22Rv1 (cell line): ENCODE results near the gene CDC42BPB.

Source experiments
- ZFX ChIP-seq: fragments of 450-650 bp; IDR thresholded peaks from 2 replicates; pipeline ENCODE4 v1.6.1; 2017; ENCODE audit warnings: antibody characterized with exemption, borderline replicate concordance
- TF ChIP-seq, protein P1 (sequence below): fragments of 450-650 bp; IDR thresholded peaks from 2 replicates; pipeline ENCODE4 v1.5.1; 2017; ENCODE audit warnings: mild to moderate bottlenecking

DNA sequence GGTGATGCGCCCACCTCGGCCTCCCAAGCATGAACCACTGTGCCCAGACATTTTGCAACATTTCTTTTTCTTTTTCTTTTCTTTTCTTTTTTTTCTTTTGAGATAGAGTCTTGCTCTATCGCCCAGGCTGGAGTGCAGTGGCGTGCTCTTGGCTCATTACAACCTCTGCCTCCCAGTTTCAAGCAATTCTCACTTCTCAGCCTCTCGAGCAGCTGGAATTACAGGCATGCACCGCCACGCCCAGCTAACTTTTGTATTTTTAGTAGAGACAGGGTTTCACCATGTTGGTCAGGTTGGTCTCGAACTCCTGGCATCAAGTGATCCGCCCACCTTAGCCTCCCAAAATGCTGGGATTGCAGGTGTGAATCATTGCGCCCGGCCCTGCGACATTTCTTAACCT lies 7.6 kb upstream of the CDC42BPB start:
- TF ChIP-seq, protein P1, sequence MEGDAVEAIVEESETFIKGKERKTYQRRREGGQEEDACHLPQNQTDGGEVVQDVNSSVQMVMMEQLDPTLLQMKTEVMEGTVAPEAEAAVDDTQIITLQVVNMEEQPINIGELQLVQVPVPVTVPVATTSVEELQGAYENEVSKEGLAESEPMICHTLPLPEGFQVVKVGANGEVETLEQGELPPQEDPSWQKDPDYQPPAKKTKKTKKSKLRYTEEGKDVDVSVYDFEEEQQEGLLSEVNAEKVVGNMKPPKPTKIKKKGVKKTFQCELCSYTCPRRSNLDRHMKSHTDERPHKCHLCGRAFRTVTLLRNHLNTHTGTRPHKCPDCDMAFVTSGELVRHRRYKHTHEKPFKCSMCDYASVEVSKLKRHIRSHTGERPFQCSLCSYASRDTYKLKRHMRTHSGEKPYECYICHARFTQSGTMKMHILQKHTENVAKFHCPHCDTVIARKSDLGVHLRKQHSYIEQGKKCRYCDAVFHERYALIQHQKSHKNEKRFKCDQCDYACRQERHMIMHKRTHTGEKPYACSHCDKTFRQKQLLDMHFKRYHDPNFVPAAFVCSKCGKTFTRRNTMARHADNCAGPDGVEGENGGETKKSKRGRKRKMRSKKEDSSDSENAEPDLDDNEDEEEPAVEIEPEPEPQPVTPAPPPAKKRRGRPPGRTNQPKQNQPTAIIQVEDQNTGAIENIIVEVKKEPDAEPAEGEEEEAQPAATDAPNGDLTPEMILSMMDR = no peak
- TF ChIP-seq ZFX = no peak
